ENCODE measurements around the gene BRD3. TPM values are rescaled to one million over a fixed set of nuclear protein-coding genes. Genes with fewer than 3 reads are reported as not detected.

Gene BRD3
- total RNA-seq, 6 donors from 2014 or later, result 20.2 to 87.7 (median 44.3) TPM

DNA sequence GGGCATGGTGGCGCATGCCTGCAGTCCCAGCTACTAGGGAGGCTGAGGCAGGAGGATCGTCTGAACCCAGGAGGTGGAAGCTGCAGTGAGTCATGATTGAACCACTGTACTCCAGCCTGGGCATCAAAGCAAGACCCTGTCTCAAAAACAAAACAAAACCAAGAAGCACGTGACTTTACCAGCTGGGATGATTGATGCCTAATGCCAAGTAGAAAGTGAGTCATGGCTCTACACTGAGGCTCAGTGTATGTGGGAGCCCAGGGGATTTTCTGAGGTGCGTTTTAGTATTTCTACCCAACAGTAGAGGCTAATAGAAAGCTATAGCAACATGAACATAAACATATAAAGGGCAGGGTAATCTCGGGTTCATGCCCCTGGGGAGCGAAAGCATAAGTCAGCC, 56.4 kb downstream of the BRD3 start:
- Histone ChIP-seq H3K4me3 (no peak overlapping the region), H3K27ac (no peak overlapping the region), H3K27me3 (no peaks in the 10 kb centered on the region), H3K9me3 (peaks cover 0 to 5% (median 0%) of the 10 kb centered on the region in 4 donors), H3K4me1 (peaks cover 0 to 6% (median 0%) of the 10 kb centered on the region in 4 donors), H3K36me3 (no peaks in the 10 kb centered on the region)
- TF ChIP-seq CTCF (IDR thresholded peaks at IDR 0.05) (no peak), EP300 (IDR thresholded peaks at IDR 0.05) (no peak), POLR2AphosphoS5 (IDR thresholded peaks at IDR 0.05) (no peak), POLR2A (IDR thresholded peaks at IDR 0.05) (no peak)
- 81 to 99% methylated on average over 6 of the region's 6 CpGs for WGBS, 2 donors
- ATAC-seq (ENCODE audit: low FRiP score in 2 of 2) (no peak), DNase-seq (no peak)

DNA sequence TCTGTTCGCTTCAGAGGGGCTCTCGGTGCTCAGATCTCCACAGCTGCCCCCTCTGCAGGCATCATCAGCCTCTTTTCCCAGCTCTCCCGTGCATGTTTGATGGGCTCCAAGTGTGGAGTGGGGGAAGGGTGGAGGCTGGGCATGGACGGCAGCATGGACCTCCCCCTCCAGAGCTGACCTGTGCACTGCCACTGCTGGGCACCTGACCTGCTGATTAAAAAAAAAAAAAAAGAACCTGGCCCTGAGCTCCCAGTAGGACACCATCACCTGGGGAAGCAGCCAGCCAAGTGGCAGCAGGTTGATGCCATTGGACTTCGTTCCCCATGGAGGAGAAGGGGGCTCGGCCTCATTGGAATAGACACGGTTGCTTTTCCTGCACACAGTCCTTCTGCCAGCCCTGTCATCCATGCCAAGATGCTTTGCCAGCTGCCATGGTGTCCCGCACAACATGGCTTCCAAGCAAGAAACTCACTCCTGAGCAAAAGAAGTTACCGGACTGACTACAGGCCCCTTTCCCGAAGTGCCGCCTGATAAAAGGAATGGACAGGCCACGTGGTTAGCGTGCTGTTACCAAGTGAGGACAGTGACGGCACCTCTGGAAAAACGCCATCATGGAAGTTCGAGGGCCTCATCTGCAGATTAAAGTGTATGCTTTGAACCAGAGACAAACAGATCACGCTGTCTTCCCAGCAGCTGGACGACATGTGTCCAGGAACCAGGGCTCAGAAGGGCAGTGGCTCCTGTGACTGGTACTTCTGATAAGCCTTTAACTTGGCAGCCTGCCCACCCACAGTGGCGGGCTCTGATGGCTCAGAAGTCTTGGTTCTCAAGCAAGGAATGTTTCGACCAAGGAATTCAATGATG, 57.3 kb downstream of the BRD3 start:
- peak in 1 of 2 donors; percentile 35 for DNase-seq
- ATAC-seq (ENCODE audit: low FRiP score in 2 of 2), result no peak
- H3K36me3 ChIP-seq, result no peaks in the 10 kb centered on the region
- H3K9me3 ChIP-seq, result peaks cover 0 to 5% (median 0%) of the 10 kb centered on the region in 4 donors
- H3K27me3 ChIP-seq, result no peaks in the 10 kb centered on the region
- TF ChIP-seq CTCF (IDR thresholded peaks at IDR 0.05) (no peak), POLR2A (IDR thresholded peaks at IDR 0.05) (no peak), EP300 (IDR thresholded peaks at IDR 0.05) (no peak), POLR2AphosphoS5 (IDR thresholded peaks at IDR 0.05) (no peak)
- H3K4me1 ChIP-seq, result peaks cover 0 to 6% (median 0%) of the 10 kb centered on the region in 4 donors
- H3K27ac ChIP-seq, result no peak overlapping the region
- 52 to 77% methylated on average over 15 to 20 of the region's 20 CpGs for WGBS, 2 donors
- no peak overlapping the region for H3K4me3 ChIP-seq

DNA sequence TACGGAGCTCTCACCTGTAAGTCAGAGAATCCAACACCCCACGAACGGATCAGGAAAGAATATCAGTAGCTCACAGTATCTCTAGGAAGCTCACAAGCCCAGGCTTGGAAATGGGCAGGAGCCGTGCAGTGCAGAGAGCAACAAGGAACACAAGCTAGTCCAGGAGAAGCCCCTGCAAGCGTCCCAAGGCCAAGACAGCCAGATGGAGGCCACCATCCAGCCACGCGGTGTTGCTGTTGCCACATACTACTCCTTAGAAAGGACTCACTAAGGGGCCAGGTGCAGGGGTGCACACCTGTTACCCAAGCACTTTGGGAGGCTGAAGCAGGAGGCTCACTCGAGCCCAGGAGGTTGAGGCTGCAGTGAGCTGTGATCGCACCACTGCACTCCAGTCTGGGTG, 60.3 kb downstream of the BRD3 start:
- ATAC-seq (ENCODE audit: low FRiP score in 2 of 2), result no peak
- WGBS, 2 donors, result 71 to 80% methylated on average over 5 to 9 of the region's 9 CpGs
- H3K27me3 ChIP-seq, result no peaks in the 10 kb centered on the region
- no peaks in the 10 kb centered on the region for H3K36me3 ChIP-seq
- H3K4me3 ChIP-seq, result no peak overlapping the region
- H3K9me3 ChIP-seq, result no peaks in the 10 kb centered on the region
- no peak overlapping the region for H3K27ac ChIP-seq
- no peak for DNase-seq
- H3K4me1 ChIP-seq, result peaks cover 0 to 6% (median 0%) of the 10 kb centered on the region in 4 donors
- TF ChIP-seq EP300 (IDR thresholded peaks at IDR 0.05) (no peak), POLR2A (IDR thresholded peaks at IDR 0.05) (no peak), POLR2AphosphoS5 (IDR thresholded peaks at IDR 0.05) (no peak), CTCF (IDR thresholded peaks at IDR 0.05) (no peak)

GRCh38 chr9:134007150-134007549, 60.7 kb downstream of the BRD3 start:
- peaks cover 0 to 6% (median 0%) of the 10 kb centered on the region in 4 donors for H3K4me1 ChIP-seq
- no peak overlapping the region for H3K27ac ChIP-seq
- H3K27me3 ChIP-seq, result no peaks in the 10 kb centered on the region
- 26% methylated on average over 6 of the region's 6 CpGs for WGBS, 2 donors
- no peak for TF ChIP-seq POLR2AphosphoS5 (IDR thresholded peaks at IDR 0.05)
- no peak for TF ChIP-seq POLR2A (IDR thresholded peaks at IDR 0.05)
- no peak for TF ChIP-seq EP300 (IDR thresholded peaks at IDR 0.05)
- TF ChIP-seq CTCF (IDR thresholded peaks at IDR 0.05), result no peak
- no peak for DNase-seq
- H3K9me3 ChIP-seq, result no peaks in the 10 kb centered on the region
- no peak overlapping the region for H3K4me3 ChIP-seq
- H3K36me3 ChIP-seq, result no peaks in the 10 kb centered on the region
- no peak for ATAC-seq (ENCODE audit: low FRiP score in 2 of 2)
